NCI-H460 (cell line): Measurements from ENCODE around the gene GPR35. TPM values are rescaled to one million over a fixed set of nuclear protein-coding genes. Genes with fewer than 3 reads are reported as not detected.

Source experiments
- DNase-seq: peaks from one replicate; pipeline ENCODE4 v3.0.0-alpha.2; 2016; ENCODE audit warnings: low read depth; ENCODE audit errors: extremely low read depth
- polyA plus RNA-seq: library from polyadenylated mRNA; depleted of rRNA; stranded (reverse); fragments of >200 nt; gene quantifications from 2 replicates; pipeline ENCODE4 v1.2.3, GENCODE V29; 2014; cell fraction: nucleus; rRNA removed
- total RNA-seq: library from RNA; depleted of rRNA; stranded (reverse); fragments of >200 nt; shearing (Covaris generic); gene quantifications from 2 replicates; pipeline ENCODE4 v1.2.3, GENCODE V29; 2014; rRNA removed

Gene GPR35, protein sequence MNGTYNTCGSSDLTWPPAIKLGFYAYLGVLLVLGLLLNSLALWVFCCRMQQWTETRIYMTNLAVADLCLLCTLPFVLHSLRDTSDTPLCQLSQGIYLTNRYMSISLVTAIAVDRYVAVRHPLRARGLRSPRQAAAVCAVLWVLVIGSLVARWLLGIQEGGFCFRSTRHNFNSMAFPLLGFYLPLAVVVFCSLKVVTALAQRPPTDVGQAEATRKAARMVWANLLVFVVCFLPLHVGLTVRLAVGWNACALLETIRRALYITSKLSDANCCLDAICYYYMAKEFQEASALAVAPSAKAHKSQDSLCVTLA
- total RNA-seq, result 0.10 and 0.38 TPM in 2 replicates
- polyA plus RNA-seq, result 1.4 TPM in 1 of 2 replicates, not detected in the other

DNA sequence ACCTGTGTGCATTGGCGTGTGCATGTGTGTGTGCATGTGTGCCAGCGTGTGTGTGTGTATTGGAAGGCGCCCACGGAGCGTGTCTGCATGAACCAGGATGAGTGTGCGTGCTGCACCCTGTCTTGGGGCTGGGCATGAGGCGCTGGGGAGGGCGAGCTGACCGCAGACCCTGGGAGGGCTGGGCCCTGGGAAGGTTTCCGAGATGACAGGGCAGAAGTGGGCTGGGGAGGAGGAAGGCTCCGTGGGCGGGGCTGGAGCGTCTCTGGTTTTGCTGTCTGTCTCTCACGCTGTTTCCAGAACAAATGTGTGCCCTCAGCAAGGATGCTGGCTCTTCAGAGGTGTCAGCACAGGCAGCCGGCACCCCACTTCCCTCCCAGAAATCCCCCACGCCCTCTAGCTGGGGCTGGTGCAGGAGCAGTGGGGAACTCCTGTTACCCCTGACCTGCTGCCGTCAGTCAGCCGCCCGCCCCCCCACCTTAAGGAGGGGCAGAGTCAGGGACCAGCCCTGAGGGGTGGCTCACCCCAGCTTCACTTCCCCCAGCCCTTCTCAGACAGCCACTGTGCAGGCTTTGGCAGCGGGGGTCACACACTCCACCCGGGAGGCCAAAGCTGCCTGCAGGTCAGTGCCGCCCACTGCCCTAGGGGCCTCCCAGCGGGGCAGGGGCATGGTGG, at the start of gene GPR35:
Gene GPR35, plus strand, starts transcription at position 531 of the 672 bp plus-strand sequence. CDS start 4,473 bp downstream, outside the sequence.
- DNase-seq, result no peak

DNA sequence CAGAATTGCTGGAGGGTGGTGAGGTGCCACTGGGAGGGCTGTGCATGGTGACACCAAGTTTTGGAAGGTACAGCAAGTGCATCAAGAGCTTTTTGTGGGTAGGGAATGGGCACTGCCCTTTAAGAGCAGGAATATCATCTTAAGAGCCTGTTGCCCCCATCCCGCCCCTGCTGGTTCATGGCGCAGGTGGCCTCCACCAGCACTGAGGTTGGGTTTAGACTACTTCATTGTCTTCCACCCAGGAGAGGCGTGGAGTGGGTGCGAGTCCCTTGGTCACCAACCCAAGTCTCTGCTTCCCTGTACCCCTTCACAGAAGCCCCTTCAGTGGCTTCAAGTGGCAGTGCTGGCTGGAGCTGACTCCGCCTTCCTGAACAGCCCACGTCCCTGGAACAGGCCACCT, 49.2 kb upstream of the GPR35 start:
- no peak for DNase-seq

DNA sequence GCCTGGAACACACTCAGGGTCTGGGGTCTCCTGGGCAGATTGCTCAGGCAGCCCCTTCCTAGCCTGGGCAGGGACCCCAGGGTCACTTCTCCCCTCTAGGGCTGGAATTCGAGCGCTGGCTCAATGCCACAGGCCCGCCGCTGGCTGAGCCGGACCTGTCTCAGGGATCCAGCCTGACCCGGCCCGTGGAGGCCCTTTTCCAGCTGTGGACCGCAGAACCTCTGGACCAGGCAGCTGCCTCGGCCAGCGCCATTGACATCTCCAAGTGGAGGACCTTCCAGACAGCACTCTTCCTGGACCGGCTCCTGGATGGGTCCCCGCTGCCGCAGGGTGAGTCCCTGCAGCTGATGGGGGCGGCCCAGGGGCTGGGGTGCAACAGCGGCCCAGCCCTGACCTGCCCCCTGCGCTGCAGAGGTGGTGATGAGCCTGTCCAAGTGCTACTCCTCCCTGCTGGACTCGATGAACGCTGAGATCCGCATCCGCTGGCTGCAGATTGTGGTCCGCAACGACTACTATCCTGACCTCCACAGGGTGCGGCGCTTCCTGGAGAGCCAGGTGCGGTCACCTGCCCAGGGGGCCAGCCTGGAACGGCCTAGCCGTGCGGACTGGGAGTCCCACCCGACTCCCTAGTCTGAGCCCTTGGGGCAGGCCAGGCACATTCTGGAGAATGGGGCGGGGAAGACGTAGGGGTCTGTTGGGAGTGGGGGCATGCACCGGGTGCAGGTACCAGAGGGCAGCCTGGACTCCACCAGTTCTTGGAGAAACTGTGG, 48.7 kb upstream of the GPR35 start:
- no peak for DNase-seq

DNA sequence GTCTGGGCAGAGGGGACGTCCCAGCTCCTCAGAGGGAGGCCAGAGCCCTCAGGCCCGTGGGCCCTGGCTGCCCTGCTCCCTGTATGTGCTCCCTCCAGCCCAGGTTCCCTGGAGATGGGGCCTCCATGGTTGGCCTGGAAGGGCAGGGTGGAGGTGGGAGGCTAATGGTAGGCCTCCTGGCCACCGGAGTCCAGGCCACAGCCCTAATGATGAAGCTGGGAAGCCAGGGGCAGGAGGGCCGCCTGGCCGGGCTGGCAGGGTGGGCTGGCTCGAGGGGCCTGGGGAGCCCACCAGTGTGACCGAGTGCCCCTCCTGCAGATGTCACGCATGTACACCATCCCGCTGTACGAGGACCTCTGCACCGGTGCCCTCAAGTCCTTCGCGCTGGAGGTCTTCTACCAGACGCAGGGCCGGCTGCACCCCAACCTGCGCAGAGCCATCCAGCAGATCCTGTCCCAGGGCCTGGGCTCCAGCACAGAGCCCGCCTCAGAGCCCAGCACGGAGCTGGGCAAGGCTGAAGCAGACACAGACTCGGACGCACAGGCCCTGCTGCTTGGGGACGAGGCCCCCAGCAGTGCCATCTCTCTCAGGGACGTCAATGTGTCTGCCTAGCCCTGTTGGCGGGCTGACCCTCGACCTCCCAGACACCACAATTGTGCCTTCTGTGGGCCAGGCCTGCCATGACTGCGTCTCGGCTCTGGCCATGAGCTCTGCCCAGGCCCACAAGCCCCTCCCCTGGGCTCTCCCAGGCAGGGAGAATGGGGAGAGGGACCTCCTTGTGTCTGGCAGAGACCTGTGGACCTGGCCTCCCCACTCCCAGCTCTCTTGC, 47.8 kb upstream of the GPR35 start:
- no peak for DNase-seq

DNA sequence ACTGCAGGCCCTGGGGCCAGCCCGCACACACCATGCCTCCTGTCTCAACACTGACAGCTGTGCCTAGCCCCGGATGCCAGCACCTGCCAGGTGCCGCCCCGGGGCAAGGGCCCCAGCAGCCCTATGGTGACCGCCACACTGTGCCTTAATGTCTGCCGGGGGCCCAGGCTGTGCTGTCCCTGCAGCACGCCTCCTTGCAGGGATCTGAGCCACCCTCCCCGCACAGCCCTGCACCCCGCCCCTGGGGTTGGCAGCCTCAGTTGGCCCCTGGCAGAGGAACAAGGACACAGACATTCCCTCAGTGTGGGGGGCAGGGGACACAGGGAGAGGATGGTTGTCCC, 47.2 kb upstream of the GPR35 start:
- DNase-seq, result no peak

DNA sequence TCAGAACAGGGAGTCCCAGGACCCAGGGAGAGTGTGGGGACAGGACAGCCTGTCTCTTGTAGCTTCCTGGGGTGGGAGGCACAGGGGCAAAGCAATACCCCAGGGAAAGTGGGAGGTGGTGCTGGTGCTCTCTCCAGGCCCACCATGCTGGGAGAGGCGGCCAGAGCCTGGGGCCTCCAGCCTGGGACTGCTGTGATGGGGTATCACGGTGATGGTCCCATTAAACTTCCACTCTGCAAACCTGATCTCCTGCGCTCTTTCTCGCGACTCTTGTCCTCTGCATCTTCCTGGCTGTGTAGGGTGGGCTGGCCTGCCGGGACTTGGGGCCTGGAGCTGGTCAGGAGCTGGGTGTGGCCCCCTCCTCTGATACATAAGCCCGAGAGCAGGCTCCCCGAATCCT, 46.8 kb upstream of the GPR35 start:
- no peak for DNase-seq

DNA sequence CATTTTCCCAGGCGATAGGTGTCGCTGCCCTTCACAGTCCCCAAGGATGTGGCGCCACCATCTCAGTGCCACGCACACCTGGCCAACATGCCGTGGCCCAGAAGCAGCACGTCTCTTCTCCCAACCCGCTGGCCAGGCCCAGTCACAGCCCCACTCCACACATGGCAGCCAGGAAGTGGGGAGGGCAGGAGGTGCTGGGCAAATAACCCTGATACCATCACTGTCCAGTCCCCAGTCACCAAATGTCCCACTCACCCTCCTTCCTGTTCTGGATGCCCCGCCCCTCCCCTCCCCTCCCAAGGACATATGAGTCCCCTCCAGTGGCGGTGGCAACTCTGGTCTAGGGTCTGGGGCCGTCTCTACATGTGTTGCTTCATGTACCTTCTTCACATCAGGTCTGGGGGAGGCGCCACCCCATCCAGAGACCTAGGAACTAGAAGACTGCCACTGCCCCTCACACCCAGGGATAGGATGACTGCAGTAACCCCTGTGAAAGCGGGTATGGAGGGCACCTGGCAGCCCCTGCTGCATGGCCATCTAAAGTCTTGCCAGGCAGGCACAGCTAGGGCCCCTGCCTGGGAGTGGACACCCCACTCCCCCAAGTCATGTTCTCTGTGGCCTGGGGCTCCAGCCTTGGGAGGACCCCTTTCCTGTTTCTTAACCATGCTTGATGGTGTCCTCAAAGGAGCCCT, 46.1 kb upstream of the GPR35 start:
- no peak for DNase-seq

DNA sequence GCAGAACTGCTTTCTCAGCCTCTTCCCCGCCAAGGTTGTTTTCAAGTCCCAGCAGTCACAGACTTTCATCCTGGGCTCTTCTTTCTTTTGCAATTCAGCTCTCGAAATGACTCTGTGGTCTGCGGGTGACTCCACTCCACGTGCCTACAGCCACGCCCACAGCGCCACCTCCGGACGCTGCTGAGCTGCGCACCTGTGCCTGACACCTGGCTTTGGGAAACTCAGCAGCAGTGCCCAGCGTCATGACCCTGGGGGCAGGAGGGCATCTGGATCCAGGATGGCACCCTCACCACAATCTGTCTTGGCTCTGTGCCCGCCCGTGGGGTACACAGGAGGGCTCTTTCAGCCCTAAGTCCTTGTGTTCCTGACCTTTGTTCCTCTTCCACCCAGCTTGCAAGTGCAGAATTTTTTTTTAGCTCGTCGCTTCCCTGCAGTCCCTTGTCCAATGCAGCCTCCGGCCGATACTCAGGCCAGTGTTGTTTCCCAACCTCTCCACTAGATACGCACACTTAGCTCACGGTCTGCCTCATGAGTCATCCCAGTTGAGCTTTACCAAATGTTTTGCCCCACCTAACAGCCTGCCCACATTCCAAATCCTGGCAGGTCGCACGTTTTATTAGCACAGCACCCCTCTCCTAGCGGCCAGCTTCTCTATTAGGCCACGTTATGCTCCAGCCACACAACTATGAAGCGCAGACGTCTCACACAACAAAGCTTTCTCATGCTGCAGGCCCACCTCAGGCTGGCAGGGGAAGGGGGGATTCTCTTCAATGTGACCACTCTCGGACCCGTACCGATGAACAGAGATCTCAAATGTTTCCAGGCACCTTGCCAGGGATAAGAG, 45.3 kb upstream of the GPR35 start:
- peak; percentile 35 for DNase-seq

DNA sequence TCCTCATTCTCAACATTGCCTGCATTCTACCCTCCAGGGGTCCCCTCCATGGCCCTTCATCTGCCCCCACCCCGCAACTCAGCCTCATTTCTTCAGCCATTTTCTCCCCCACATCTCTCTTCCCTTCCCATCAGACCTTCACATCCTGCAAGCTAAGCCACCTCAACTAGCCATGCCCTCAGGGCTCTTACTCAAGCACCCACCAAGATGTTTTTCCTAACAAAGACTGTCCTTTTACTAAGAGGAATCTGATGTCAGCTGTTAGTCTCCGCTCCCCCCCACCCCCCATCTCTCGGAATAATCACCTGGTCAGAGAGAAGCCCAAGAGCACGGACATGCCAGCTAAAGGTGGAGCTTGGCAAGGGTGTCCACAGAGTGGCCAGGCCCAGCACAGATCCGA, 43.5 kb upstream of the GPR35 start:
- no peak for DNase-seq

DNA sequence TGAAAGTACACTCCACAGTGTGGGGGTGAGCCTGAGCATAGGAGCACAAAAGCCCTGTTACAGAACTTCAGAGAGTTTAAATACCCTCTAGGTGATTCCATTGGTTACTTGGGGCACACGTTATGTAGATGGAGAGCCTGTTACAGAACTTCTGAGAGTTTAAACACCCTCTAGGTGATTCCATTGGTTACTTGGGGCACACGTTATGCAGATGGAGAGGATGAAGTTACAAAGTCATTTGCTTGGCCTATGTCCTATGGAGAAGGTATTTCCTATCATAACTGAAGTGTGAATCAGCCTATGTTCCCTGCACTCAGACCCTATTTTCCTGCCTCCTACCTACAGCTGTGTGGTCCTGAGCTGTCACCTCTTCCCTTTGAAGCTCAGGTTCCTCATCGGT, 42.5 kb upstream of the GPR35 start:
- no peak for DNase-seq

DNA sequence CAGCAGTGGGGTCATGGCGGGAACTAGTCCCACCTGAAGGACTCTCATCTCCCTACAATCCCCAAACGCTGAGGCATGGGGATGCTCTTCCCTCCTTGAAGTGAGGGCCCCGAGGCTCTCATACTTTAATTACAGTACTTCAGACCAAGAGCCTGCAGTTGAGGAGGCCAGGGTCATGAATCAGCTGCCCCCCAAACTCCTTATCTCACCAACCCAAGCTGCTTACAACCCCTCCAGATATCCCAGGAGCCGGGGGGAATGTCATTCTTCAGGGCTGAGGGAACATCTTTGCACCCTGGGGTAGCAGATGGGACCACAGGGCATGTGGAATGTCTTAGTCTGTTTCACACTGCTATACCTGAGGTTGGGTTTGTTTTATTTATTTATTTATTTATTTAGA, 41.5 kb upstream of the GPR35 start:
- DNase-seq, result no peak

DNA sequence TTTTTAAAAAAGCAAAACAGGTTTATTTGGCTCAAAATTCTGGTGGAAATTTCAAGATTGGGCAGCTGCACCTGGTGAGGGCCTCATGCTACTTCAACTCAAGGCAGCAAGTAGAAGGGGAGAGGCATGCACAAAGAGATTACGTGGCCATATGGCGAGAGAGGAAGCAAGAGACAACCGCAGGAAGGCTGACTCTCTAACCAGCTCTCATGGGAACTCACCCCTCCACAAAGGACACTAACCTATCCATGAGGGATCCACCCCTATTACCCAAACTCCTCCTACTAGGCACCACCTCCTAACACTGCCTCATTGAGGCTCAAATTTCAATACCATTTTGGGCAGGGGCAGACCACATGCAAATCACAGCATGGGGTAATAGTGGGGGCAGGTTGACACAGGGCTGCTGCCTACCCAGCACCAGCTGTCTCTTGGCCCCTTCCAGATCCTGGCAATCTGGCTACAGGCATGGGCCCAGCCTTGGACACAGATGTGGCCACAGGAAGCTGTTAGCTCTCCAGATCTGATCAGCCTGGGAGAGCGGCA, 40.7 kb upstream of the GPR35 start:
- DNase-seq, result no peak

DNA sequence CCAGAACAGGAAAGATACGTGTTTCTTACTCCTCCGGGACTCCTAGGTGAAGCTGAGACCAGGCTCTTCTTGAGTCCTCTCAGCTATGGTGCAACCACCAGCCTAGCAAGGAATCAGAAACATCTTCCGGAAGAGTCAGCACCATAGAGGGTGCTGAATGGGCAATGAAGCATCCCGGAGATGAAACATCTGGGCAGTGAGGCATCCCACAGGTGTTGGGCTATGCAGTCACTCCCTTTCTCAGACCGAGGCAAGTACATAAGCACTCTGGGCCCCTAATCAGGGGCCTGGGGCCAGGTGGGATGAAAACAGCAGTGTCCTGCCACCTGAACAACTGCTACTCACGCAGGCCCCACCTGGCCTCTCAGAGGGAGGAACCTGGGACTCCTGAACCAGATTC, 40.2 kb upstream of the GPR35 start:
- no peak for DNase-seq

DNA sequence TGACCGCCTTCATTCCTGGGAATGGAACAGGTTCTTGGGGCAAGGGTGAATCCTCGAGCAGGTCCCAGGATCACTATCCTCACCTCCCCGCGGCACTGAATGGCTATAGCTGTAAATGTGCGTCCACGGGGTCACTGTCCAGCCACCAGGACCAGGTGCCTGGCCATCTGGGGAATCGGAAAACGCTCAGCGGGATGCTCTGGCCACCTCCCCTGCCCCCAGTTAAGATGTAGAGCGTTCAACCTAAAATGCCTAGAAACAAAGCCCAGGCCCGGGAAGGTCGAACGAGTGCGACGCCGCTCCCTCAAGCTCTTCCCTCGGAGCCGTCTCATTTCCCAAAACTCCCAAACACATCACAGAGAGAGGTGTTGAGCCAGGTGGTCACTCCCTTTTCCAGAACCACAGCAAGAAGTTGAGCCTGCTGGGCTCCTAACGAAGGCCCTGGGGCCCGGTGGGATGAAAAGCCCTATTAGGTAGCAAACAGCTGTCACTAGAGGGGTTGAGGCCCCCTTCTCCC, 39.5 kb upstream of the GPR35 start:
- DNase-seq, result no peak

DNA sequence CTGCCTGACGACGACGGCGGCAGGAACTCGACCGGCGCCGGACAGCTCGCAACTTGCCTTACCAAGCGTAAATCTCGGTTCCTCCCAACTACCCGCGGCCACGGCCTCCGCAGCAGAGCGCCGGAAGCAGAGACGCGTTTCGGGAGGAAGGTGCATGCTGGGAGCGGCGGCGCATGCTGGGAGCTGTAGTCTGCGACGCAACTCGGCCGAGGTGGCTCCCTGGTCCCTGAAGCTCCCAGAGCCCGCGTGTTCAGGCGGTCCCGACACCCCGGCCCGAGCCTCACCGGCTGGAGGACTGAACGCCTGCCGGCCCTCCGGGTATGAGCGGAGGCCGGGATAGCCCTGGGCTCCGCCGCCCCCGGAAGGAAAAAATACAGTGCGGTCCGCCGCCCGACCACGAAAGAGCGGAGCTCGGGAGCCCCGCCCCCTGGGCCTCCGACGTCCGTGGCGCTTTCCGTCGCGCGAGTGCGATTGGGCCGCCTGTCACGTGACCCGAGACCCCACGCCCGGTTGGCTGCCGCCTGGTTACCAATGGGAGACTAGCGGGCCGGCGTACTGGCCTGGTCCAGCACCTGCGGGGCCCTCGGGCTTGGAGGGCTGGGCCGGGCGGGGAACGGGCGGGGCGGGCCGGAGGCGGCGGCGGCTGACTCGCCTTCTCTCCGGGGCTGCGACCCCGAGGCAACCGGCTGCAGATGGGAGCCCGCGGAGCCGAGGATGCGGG, 38.9 kb upstream of the GPR35 start, which contains the start of gene CAPN10:
Gene CAPN10, plus strand, starts transcription at position 537 of the 721 bp plus-strand sequence. Its CDS starts 178 bp downstream, at position 715.
- peak; percentile 94 for DNase-seq

DNA sequence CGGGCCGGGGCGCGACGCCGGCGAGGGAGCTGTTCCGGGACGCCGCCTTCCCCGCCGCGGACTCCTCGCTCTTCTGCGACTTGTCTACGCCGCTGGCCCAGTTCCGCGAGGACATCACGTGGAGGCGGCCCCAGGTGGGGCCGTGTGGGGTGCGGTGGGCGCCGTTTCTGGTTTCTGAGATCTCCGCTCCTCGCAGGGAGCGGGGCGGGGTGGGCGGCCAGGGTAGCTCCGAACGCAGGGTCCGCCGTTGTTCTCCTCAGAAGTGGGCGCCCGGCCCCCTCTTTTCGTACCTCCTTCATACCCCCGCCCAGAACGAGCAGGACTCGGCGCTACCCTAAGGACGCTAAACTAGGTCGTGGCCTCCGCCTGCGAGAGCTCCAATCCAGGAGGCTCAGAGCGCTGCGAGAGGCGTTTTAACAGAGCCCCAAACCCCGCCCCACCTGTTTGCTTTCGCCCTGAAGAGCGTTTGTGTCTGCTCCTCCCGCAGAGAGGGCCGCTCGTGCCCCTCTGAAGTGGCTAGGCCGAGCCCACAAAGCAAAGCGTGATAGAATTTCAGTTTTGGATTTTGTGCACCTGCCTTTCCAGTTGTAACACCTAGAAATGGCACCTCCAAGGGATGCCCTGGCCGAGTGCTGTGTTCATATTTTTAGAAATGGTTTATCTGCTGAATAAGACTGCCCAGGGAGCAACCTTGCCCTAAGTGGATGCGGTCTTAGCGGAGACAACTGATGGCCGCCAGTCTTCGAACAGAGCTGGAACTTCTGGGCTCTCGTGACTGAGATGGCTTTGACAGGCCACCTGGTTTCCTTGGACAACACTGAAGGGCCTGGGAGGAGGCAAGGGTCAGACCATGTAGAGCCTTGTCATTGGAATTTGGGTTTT, 38.1 kb upstream of the GPR35 start:
- no peak for DNase-seq
